Mononuclear cell (primary cell): ENCODE data around the gene MN1. TPM values are rescaled to one million over a fixed set of nuclear protein-coding genes. Genes with fewer than 3 reads are reported as not detected.
A peak's percentile ranks its signal among the peaks of the same experiment; 100 is the strongest.

Experiments
- H3K27me3 ChIP-seq: 2 replicates; pipeline ENCODE4 v1.6.0; 2011; ENCODE audit warnings: low read length, control low read depth; ENCODE audit not compliant: insufficient read depth
- H3K4me1 ChIP-seq: 2 replicates; pipeline ENCODE4 v1.5.1; 2011; ENCODE audit warnings: mild to moderate bottlenecking, low read length, control low read depth; ENCODE audit not compliant: insufficient read depth
- H3K4me3 ChIP-seq: 2 replicates; pipeline ENCODE4 v1.5.1; 2011; ENCODE audit warnings: mild to moderate bottlenecking, low read length, moderate library complexity
- H3K9me3 ChIP-seq: 2 replicates; pipeline ENCODE4 v1.5.1; 2011; ENCODE audit warnings: low read depth, mild to moderate bottlenecking, control low read depth, low read length
- total RNA-seq: library from RNA; depleted of rRNA; stranded (reverse); fragments of >200 nt; gene quantifications from one replicate; pipeline ENCODE4 v1.2.3, GENCODE V29; 2012

Gene MN1
- total RNA-seq: 4.5 TPM

DNA sequence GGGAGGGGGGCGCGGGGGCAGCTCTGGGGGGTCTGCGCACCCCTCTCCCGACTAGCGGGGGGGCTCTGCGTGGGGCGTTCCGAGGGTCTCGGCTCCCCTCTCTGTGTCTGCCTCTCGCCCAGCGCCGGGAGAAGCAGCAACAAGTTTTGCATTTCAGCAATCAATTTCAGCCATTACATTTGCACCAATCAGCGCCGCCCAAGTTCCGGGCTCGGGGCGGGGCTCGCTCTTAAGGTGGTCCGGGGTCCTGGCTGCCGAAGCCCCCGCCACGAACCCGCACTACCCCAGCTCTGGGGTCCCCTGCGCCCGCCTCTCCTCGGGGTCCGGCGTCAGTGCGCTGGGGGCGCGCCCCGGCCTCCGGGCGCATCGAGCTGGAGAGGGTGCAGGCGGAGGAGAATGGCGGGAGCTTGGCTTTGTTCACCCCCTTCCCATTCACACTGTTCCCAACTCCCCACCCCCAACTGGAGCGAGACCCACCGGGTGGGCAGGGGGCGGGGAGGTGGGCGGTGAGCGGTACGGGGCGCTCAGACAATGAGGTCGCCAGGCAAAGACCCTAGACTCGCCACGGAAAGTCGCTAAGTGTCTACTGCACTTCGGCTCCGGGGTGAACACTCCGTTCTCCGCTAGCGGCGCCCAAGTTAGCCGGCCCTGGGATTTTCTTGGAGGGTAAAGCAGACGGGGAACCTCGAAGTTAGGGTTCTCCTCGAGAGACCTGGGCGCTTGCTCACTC is at the start of gene MN1:
Gene MN1, minus strand, starts transcription at position 141 of the 730 bp plus-strand sequence. CDS start 1,213 bp downstream, outside the sequence.
- Histone ChIP-seq H3K4me1 (peaks cover 8% of the 10 kb centered on the region), H3K4me3 (peak within 1 kb of the TSS; percentile 46), H3K27me3 (peaks cover 19% of the 10 kb centered on the region), H3K9me3 (no peaks in the 10 kb centered on the region)

- Histone ChIP-seq H3K27me3 (no peaks in the 10 kb centered on the region), H3K9me3 (no peaks in the 10 kb centered on the region), H3K4me1 (no peaks in the 10 kb centered on the region), H3K4me3 (no peak overlapping the region)
Observed at GRCh38 chr22:27850000-27850521, 48.5 kb upstream of the MN1 start.

DNA sequence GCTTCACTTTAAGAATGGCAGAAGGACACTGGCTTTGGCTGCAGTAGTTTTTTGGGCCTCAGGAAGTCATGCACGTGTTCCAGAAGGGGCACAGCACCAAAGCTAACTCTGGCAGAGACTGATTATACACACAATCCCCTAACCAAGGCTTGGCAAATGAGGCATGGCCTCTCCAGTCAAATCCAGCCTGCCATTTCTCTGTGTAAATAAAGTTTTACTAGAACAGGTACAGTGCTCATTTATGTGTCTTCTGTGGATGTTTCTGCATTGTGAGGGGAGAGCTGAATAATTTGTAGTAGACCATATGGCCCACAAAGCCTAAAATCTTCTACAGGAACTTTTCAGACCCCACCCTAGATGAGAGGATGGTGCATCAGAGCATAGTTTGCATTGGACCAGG is 46.4 kb upstream of the MN1 start:
- Histone ChIP-seq H3K4me3 (no peak overlapping the region), H3K4me1 (no peaks in the 10 kb centered on the region), H3K27me3 (no peaks in the 10 kb centered on the region), H3K9me3 (no peaks in the 10 kb centered on the region)

- Histone ChIP-seq H3K27me3 (no peaks in the 10 kb centered on the region), H3K9me3 (no peaks in the 10 kb centered on the region), H3K4me3 (no peak overlapping the region), H3K4me1 (no peaks in the 10 kb centered on the region)
Observed at GRCh38 chr22:27846910-27847309, 45.4 kb upstream of the MN1 start.

DNA sequence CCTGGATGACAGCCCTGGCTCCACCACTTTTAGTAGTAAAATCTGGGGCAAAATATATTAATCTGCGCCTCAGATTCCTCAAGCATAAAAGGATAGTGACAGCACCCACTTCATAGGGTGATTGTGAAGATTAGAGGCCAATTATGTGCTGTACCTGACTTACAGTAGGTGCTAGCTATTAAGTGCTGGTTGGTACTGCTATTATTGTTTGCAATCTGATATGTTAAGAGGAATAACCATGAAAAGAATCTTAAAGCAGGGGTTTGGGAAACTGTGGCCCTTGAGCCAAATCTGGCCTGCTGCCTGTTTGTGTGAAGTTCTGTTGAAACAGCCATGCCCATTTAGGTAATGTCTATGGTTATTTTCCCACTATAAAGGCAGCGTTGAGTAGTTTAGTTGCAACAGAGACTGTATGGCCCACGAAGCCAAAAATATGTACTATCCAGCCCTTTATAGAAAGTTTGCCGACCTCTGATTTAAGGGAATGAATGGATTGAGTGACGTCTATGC is 44.7 kb upstream of the MN1 start:
- Histone ChIP-seq H3K4me3 (no peak overlapping the region), H3K9me3 (no peaks in the 10 kb centered on the region), H3K27me3 (no peaks in the 10 kb centered on the region), H3K4me1 (no peaks in the 10 kb centered on the region)

DNA sequence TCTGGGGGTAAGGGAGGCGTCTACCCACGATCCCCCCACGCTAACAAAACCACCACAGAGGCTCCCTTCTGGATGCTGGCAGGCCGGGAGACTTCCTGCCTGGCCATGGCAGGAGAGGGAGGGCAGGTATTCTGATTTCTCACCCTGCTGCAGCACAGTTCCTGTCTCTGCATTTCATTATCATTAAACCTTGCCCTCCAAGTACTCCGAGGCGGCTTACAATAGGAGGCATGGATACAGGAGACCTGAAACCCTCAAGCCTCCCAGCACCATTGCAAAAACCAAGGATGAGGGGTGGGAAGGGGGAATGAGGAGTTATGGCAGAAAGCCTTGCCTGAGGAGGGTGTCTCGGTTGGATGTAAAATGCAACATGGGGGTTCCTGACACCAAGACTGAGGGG is 44.1 kb upstream of the MN1 start:
- no peak overlapping the region for H3K4me3 ChIP-seq
- H3K9me3 ChIP-seq: no peaks in the 10 kb centered on the region
- no peaks in the 10 kb centered on the region for H3K27me3 ChIP-seq
- H3K4me1 ChIP-seq: no peaks in the 10 kb centered on the region

GRCh38 chr22:27844656-27845591 is 43.4 kb upstream of the MN1 start:
- Histone ChIP-seq H3K4me1 (no peaks in the 10 kb centered on the region), H3K9me3 (no peaks in the 10 kb centered on the region), H3K4me3 (no peak overlapping the region), H3K27me3 (no peaks in the 10 kb centered on the region)

DNA sequence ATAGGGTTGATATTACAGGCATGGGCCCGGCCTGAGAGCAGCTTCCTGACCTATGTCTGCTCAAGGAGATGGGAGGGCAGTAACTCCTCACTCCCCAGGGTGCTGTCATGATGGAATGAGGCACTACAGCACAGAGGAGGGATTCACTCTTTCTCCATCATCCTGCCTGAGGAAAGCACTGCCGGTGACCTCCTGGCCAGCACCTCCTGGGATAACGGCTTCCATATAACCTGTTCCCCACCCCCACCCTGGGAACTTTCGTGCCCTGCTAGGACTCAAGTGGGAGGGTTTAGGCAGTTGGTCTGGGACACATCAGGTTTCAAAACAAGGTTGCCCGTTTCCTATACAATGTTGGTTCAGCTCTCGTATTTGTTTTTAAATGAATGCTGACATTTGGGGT is 42.7 kb upstream of the MN1 start:
- Histone ChIP-seq H3K9me3 (no peaks in the 10 kb centered on the region), H3K4me3 (no peak overlapping the region), H3K27me3 (no peaks in the 10 kb centered on the region), H3K4me1 (no peaks in the 10 kb centered on the region)

GRCh38 chr22:27843441-27843840 is 41.9 kb upstream of the MN1 start:
- Histone ChIP-seq H3K27me3 (no peaks in the 10 kb centered on the region), H3K4me1 (no peaks in the 10 kb centered on the region), H3K4me3 (no peak overlapping the region), H3K9me3 (no peaks in the 10 kb centered on the region)

DNA sequence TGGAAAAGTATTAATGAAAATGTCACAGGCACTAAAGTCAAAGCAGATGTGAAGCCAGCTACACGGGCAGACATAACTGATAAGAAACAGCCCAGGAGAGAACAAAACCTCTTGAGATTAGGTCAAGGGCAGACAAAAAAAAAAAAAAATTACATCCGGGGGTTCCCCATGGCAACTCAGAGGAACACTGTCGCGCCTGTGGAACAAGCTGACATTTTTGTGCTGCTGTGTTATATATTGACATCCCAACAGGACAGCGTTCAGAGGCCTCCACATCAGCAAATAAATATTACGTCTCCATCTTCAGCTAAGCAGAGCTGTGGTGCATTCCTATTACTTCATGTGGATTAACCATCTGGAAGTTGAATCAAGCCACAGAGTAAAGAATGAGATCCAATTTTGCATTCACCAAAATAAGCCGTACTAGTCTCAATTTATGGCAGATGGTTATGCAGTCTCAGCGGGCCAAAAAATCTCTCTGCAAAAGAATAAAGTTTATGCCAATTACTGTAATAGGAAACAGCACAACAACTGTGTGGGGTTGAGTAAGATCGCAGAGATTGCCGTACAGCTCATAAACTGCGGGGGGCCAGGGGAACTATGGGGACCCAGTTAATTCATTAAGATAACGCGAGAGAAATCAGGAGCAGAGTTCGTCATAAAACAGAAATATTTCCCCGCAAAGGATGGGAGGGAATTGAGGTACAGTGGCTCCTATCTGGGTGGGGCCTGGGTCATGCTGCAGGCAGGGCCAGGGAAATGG is 41.3 kb upstream of the MN1 start:
- Histone ChIP-seq H3K4me3 (no peak overlapping the region), H3K27me3 (no peaks in the 10 kb centered on the region), H3K4me1 (no peaks in the 10 kb centered on the region), H3K9me3 (no peaks in the 10 kb centered on the region)

DNA sequence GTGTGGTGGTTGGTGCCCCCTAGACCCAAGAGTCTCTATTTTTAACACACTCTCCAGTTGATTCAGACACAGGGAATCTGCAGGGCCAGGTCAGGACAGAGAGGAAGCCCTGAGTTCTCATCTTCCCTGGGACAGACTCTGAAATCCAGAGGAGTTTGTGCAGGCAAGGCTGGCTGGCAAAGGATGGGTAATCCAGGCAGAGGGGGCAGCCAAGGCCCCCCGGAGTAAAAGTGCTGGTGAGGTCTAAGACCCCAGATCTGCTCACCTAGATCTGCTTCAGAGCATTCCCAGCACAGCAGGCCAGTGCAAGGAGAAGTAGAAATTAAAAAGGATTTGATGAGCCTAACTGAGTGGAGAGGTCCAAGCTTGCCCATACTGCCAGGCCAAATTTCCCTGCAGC is 40.6 kb upstream of the MN1 start:
- Histone ChIP-seq H3K9me3 (no peaks in the 10 kb centered on the region), H3K4me3 (no peak overlapping the region), H3K4me1 (no peaks in the 10 kb centered on the region), H3K27me3 (no peaks in the 10 kb centered on the region)

DNA sequence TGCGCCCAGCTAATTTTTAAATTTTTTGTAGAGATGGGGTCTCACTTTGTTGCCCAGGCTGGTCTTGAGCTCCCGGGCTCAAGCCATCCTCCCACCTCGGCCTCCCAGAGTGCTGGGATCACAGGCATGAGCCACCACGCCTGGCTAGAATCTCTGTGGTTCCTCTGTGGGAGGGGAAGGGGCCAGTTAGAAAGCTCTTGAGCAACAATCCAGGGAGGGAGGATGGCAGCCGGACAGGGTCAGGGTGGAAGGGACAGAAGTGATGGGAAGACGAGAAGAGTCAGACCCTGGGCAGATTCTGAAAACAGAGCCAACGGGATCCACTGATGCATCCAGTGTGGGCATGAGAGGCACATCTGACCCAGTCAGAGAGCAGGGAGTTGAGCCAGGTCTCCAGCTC is 38.9 kb upstream of the MN1 start:
- Histone ChIP-seq H3K4me3 (no peak overlapping the region), H3K27me3 (no peaks in the 10 kb centered on the region), H3K9me3 (no peaks in the 10 kb centered on the region), H3K4me1 (no peaks in the 10 kb centered on the region)

DNA sequence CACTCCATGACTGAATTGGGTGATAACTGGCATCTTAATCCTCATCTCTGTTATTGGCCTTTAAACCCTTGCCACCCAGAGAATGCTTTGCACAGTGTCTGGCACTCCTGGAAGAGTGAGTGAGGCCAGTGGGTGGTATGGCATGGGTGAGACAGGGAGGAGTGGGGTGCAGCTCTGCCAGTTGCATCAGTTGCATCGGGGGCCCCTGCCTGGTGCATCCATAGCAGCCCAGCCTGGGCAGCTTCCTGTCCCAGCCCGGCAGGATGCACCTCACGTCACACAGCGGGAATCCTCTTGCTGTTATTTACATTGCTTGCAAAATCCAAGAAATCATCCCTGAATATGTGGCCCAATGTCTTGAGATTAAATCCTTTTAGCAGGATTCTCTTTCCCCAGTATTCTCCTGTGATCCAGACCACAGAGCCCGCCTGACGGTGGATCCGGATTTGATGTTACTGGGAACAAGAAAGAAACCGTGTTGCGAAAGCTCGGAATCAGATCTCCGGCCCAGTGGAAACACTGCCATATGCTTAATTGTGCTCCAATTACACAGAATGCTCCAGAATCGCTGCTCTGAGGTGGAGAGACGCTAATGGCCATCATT is 37.6 kb upstream of the MN1 start:
- H3K27me3 ChIP-seq: no peaks in the 10 kb centered on the region
- H3K9me3 ChIP-seq: no peaks in the 10 kb centered on the region
- H3K4me3 ChIP-seq: no peak overlapping the region
- H3K4me1 ChIP-seq: no peaks in the 10 kb centered on the region

DNA sequence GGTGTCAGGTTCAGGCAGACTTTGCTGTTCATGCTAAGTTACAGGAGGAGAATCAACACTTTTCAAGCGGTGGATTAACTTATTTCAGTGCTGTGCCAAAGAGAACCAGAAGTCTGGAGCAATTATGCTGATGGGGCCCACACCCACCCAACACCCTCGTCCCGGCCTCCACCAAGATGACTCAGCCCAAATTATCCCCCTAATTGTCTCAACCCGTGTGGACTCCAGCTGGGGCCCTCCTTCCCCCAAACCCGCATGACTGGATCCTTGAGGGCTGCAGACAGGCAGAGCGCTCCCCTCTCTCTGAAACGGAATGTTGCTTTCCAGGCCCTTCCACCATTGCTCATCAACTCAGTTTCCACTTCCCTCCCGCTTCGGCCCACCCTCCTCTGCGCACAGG is 34.6 kb upstream of the MN1 start:
- H3K9me3 ChIP-seq: no peaks in the 10 kb centered on the region
- no peaks in the 10 kb centered on the region for H3K4me1 ChIP-seq
- H3K27me3 ChIP-seq: no peaks in the 10 kb centered on the region
- H3K4me3 ChIP-seq: no peak overlapping the region
